Ovary (tissue), 3 donors: ENCODE data around the gene CNNM3.

Experiments used
- CTCF ChIP-seq, 3 donors: fragments of 450-650 bp in 2 of 3; fragments of 200-600 bp in 1 of 3; IDR thresholded peaks; one replicate each; pipeline versions ENCODE4 v1.5.1 to v1.8.0; 2016 to 2022; ENCODE audit warnings: antibody characterized with exemption in 3 of 3, mild to moderate bottlenecking in 1 of 3
- EP300 ChIP-seq: sonication (generic); formaldehyde crosslinking; IDR thresholded peaks from one replicate; pipeline ENCODE4 v1.6.1; 2017; ENCODE audit warnings: antibody characterized with exemption
- POLR2A ChIP-seq: fragments of 450-650 bp; IDR thresholded peaks from one replicate; pipeline ENCODE4 v1.6.1; 2017; ENCODE audit warnings: antibody characterized with exemption, mild to moderate bottlenecking, moderate library complexity
- donor health status: DM: no; HTN: no; CAD: no.

GRCh38 chr2:96872591-96873349 is 56.7 kb downstream of the CNNM3 start:
- TF ChIP-seq CTCF (IDR thresholded peaks at IDR 0.05): no peak
- TF ChIP-seq EP300: no peak
- no peak for TF ChIP-seq POLR2A
